ENCODE data around the gene CEP55.
A peak's percentile ranks its signal among the peaks of the same experiment; 100 is the strongest.

Gene CEP55

GRCh38 chr10:93471110-93471651 is 25.2 kb upstream of the CEP55 start:
- H3K4me3 ChIP-seq (ENCODE audit: low read length): no peak overlapping the region
- no peak for TF ChIP-seq CTCF (conservative IDR thresholded peaks at IDR 0.05; ENCODE audit: low read depth, low read length)
- DNase-seq (ENCODE audit: low read depth): peak; percentile 87

- DNase-seq (ENCODE audit: low read depth): no peak
- H3K4me3 ChIP-seq (ENCODE audit: low read length): no peak overlapping the region
- TF ChIP-seq CTCF (conservative IDR thresholded peaks at IDR 0.05; ENCODE audit: low read depth, low read length): no peak
Observed at GRCh38 chr10:93473161-93473560, 23.3 kb upstream of the CEP55 start.

GRCh38 chr10:93473804-93474472 is 22.5 kb upstream of the CEP55 start:
- DNase-seq (ENCODE audit: low read depth): no peak

GRCh38 chr10:93475227-93475626 is 21.2 kb upstream of the CEP55 start:
- H3K4me3 ChIP-seq (ENCODE audit: low read length): no peak overlapping the region
- TF ChIP-seq CTCF (conservative IDR thresholded peaks at IDR 0.05; ENCODE audit: low read depth, low read length): no peak
- no peak for DNase-seq (ENCODE audit: low read depth)

More at GRCh38 chr10:93473804-93474472, 22.5 kb upstream of the CEP55 start:
- no peak for TF ChIP-seq CTCF (conservative IDR thresholded peaks at IDR 0.05; ENCODE audit: low read depth, low read length)
- no peak overlapping the region for H3K4me3 ChIP-seq (ENCODE audit: low read length)

- no peak for TF ChIP-seq CTCF (conservative IDR thresholded peaks at IDR 0.05; ENCODE audit: low read depth, low read length)
- no peak for DNase-seq (ENCODE audit: low read depth)
- no peak overlapping the region for H3K4me3 ChIP-seq (ENCODE audit: low read length)
Observed at GRCh38 chr10:93475871-93476270, 20.5 kb upstream of the CEP55 start.

GRCh38 chr10:93476756-93477155 is 19.7 kb upstream of the CEP55 start:
- no peak for DNase-seq (ENCODE audit: low read depth)
- H3K4me3 ChIP-seq (ENCODE audit: low read length): no peak overlapping the region
- TF ChIP-seq CTCF (conservative IDR thresholded peaks at IDR 0.05; ENCODE audit: low read depth, low read length): no peak

GRCh38 chr10:93478873-93479272 is 17.5 kb upstream of the CEP55 start:
- no peak overlapping the region for H3K4me3 ChIP-seq (ENCODE audit: low read length)
- DNase-seq (ENCODE audit: low read depth): no peak
- no peak for TF ChIP-seq CTCF (conservative IDR thresholded peaks at IDR 0.05; ENCODE audit: low read depth, low read length)
